Measurements from ENCODE around the gene RHBDF2. TPM values are rescaled to one million over a fixed set of nuclear protein-coding genes. Genes with fewer than 3 reads are reported as not detected.

Gene RHBDF2
- total RNA-seq, 4 donors from 2014 or later: 3.8 to 26.1 (median 8.4) TPM

GRCh38 chr17:76497979-76498875, 3.0 kb downstream of the RHBDF2 start:
- H3K9me3 ChIP-seq: no peaks in the 10 kb centered on the region
- TF ChIP-seq CTCF (IDR thresholded peaks at IDR 0.05) (no peak), POLR2A (IDR thresholded peaks at IDR 0.05) (no peak)
- peak; percentile 59 to 62 for DNase-seq
- H3K27ac ChIP-seq: peak overlapping the region; percentile 42 to 53
- intact Hi-C loops (cut with DNase I; ENCODE audit: low total_unique reads): no loop called here
- peaks cover 0 to 4% of the 10 kb centered on the region in 2 donors for H3K4me1 ChIP-seq
- H3K27me3 ChIP-seq: no peaks in the 10 kb centered on the region
- H3K36me3 ChIP-seq: no peaks in the 10 kb centered on the region
- H3K4me3 ChIP-seq: no peak overlapping the region

DNA sequence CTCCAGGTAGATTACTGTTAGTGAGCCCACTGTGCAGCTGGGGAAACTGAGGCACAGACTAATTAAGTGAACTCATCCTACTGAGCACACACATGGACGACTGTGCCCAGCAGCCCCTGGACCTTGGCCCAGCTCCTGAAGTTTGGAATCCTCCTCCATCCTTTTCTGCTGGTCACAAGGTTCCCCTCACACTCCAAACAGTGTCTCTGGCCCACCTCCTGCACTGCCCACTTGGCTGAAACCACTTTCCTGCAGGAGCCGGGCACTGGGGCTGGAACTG, 3.6 kb downstream of the RHBDF2 start:
- Histone ChIP-seq H3K4me3 (no peak overlapping the region), H3K27me3 (no peaks in the 10 kb centered on the region)

DNA sequence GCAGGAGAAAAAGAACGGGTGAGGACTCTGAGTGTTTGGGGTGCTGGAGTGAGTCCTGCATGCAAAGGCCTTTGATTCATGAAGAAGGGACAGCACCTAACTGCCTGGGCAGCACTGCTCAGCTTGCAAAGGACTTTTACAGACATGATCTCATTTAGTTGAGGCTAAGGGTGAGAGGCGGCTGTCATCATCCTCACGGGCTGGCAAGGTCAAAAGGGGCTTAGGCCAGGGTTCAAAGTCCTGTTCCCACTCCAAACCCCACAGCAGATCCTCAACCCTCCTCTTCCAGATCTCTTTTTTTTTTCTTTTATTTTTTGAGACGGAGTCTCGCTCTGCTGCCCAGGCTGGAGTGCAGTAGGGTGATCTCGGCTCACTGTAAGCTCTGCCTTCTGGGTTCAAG, 4.8 kb downstream of the RHBDF2 start:
- H3K27me3 ChIP-seq: no peaks in the 10 kb centered on the region
- H3K4me1 ChIP-seq: peaks cover 0 to 4% of the 10 kb centered on the region in 2 donors
- no peak overlapping the region for H3K4me3 ChIP-seq
- no peak overlapping the region for H3K27ac ChIP-seq
- DNase-seq: no peak
- no peaks in the 10 kb centered on the region for H3K9me3 ChIP-seq
- no peak for TF ChIP-seq CTCF (IDR thresholded peaks at IDR 0.05)
- TF ChIP-seq POLR2A (IDR thresholded peaks at IDR 0.05): no peak
- no peaks in the 10 kb centered on the region for H3K36me3 ChIP-seq
- intact Hi-C loops (cut with DNase I; ENCODE audit: low total_unique reads): no loop called here

More for the DNA sequence above, 3.6 kb downstream of the RHBDF2 start:
- Histone ChIP-seq H3K36me3 (no peaks in the 10 kb centered on the region), H3K4me1 (peaks cover 0 to 4% of the 10 kb centered on the region in 2 donors), H3K27ac (peak overlapping the region; percentile 42 to 53), H3K9me3 (no peaks in the 10 kb centered on the region)
- TF ChIP-seq CTCF (IDR thresholded peaks at IDR 0.05): no peak
- TF ChIP-seq POLR2A (IDR thresholded peaks at IDR 0.05): no peak
- intact Hi-C loops (cut with DNase I; ENCODE audit: low total_unique reads): no loop called here
- no peak for DNase-seq

DNA sequence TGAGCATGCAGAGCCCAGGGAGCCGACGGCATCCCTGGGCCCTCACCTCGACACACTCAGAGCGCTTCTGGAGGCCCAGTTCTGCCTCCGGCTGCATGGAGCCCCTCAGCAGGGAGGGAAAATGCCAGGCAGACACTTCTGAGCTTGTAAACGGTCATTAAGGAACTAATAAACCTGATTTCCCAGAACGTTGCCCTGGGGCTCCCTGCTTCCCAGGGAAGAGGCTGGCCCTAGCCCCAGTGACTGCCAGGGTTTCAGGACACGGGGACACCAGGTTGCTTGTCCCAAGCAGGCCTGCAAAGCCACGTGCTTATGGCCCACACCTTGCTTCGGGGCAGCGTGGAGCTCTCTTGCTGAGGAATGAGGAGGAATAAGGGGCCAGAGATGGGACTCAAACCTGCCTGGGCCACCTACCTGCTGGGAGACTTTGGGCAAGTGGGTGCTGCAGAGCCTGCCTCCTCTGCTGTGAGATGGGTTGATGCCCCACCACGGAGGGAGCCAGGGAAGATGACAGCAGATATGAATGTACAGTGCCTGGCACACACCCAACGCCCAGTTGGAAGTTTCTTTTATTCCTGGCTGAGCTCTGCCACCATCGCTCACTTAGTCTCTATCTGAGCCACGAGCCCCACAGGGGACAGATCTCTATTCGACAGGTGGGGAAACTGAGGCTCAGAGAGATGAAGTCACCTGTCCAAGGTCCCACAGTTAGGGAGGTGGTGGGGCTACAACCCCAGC, 5.4 kb downstream of the RHBDF2 start:
- intact Hi-C loops (cut with DNase I; ENCODE audit: low total_unique reads): no loop called here
- Histone ChIP-seq H3K27ac (no peak overlapping the region), H3K4me1 (peaks cover 0 to 4% of the 10 kb centered on the region in 2 donors), H3K4me3 (no peak overlapping the region), H3K36me3 (no peaks in the 10 kb centered on the region), H3K27me3 (no peaks in the 10 kb centered on the region), H3K9me3 (no peaks in the 10 kb centered on the region)
- DNase-seq: no peak
- no peak for TF ChIP-seq CTCF (IDR thresholded peaks at IDR 0.05)
- TF ChIP-seq POLR2A (IDR thresholded peaks at IDR 0.05): no peak

Data from uterus (tissue), 4 donors.